PFSK-1 (cell line): ENCODE results near the gene SETD4.

Source experiments
- FOXP2 ChIP-seq: optimal IDR thresholded peaks from 2 replicates; pipeline ENCODE3; 2011; ENCODE audit warnings: borderline replicate concordance, control low read depth, inconsistent platforms; ENCODE audit not compliant: insufficient read depth; ENCODE audit errors: extremely low read length, extremely low read depth
- POLR2AphosphoS5 ChIP-seq: IDR thresholded peaks from 2 replicates; pipeline ENCODE4 v1.6.1; 2012; ENCODE audit warnings: low read depth, mild to moderate bottlenecking, control low read depth, low read length, moderate library complexity
- REST ChIP-seq, 2 experiments: IDR thresholded peaks; 2 replicates each; pipeline versions ENCODE4 v1.6.1 to v1.8.0; 2011 to 2012; ENCODE audit warnings: low read depth in 2 of 2, low read length in 2 of 2, control low read depth in 1 of 2, inconsistent platforms in 1 of 2, mild to moderate bottlenecking in 1 of 2, moderate library complexity in 1 of 2; ENCODE audit not compliant: insufficient read depth in 1 of 2
- SIN3A ChIP-seq: IDR thresholded peaks from 2 replicates; pipeline ENCODE4 v1.6.1; 2012; ENCODE audit warnings: mild to moderate bottlenecking, low read length, moderate library complexity, borderline replicate concordance; ENCODE audit not compliant: insufficient read depth
- TAF1 ChIP-seq: IDR thresholded peaks from 2 replicates; pipeline ENCODE4 v1.6.1; 2012; ENCODE audit warnings: low read length, control low read depth, borderline replicate concordance; ENCODE audit not compliant: insufficient read depth

SETD4 gene

GRCh38 chr21:36048357-36048756 lies 12.0 kb downstream of the SETD4 start:
- TF ChIP-seq SIN3A (no peak), TAF1 (no peak), REST (IDR thresholded peaks at IDR 0.05; ENCODE audit: insufficient read depth in 1 of 2, low read depth in 2 of 2, low read length in 2 of 2) (no peak), POLR2AphosphoS5 (no peak), FOXP2 (no peak)

- no peak for TF ChIP-seq REST (IDR thresholded peaks at IDR 0.05; ENCODE audit: insufficient read depth in 1 of 2, low read depth in 2 of 2, low read length in 2 of 2)
- no peak for TF ChIP-seq FOXP2
- no peak for TF ChIP-seq TAF1
- TF ChIP-seq POLR2AphosphoS5 = no peak
- TF ChIP-seq SIN3A = no peak
These were observed 13.2 kb downstream of the SETD4 start for GRCh38 chr21:36047139-36047538.

GRCh38 chr21:36045993-36046392 lies 14.3 kb downstream of the SETD4 start:
- TF ChIP-seq SIN3A (no peak), FOXP2 (no peak), REST (IDR thresholded peaks at IDR 0.05; ENCODE audit: insufficient read depth in 1 of 2, low read depth in 2 of 2, low read length in 2 of 2) (no peak), POLR2AphosphoS5 (no peak), TAF1 (no peak)

- TF ChIP-seq SIN3A (no peak), TAF1 (no peak), FOXP2 (no peak), REST (IDR thresholded peaks at IDR 0.05; ENCODE audit: insufficient read depth in 1 of 2, low read depth in 2 of 2, low read length in 2 of 2) (no peak), POLR2AphosphoS5 (no peak)
These were observed 16.3 kb downstream of the SETD4 start for GRCh38 chr21:36044056-36044455.

- TF ChIP-seq POLR2AphosphoS5 = no peak
- no peak for TF ChIP-seq FOXP2
- no peak for TF ChIP-seq SIN3A
- TF ChIP-seq REST (IDR thresholded peaks at IDR 0.05; ENCODE audit: insufficient read depth in 1 of 2, low read depth in 2 of 2, low read length in 2 of 2) = no peak
- no peak for TF ChIP-seq TAF1
These were observed 18.4 kb downstream of the SETD4 start for GRCh38 chr21:36041910-36042309.
